ENCODE results near the gene C1orf21.
"Not testable (repeated sequence)": the region's sequence is repeated elsewhere in the genome, so short reads cannot be mapped to it uniquely, and the experiment has no call there.

Gene C1orf21

GRCh38 chr1:184608990-184609389 lies 222.2 kb downstream of the C1orf21 start:
- no peak for DNase-seq

- DNase-seq, result no peak
These were observed 224.2 kb downstream of the C1orf21 start for GRCh38 chr1:184610876-184611595.

- not testable (repeated sequence) for DNase-seq
These were observed 225.4 kb downstream of the C1orf21 start for GRCh38 chr1:184612229-184612628.

GRCh38 chr1:184614667-184615066 lies 227.8 kb downstream of the C1orf21 start:
- DNase-seq, result no peak

- no peak for DNase-seq
These were observed 228.5 kb downstream of the C1orf21 start for GRCh38 chr1:184615301-184615700.

- no peak for DNase-seq
These were observed 229.7 kb downstream of the C1orf21 start for GRCh38 chr1:184616504-184616903.

GRCh38 chr1:184617433-184618029 lies 230.7 kb downstream of the C1orf21 start:
- DNase-seq, result no peak

- DNase-seq, result no peak
These were observed 232.0 kb downstream of the C1orf21 start for GRCh38 chr1:184618851-184619250.

- no peak for DNase-seq
These were observed 233.6 kb downstream of the C1orf21 start for GRCh38 chr1:184620469-184620868.

- DNase-seq, result no peak
These were observed 234.4 kb downstream of the C1orf21 start for GRCh38 chr1:184621260-184621659.

- no peak for DNase-seq
These were observed 235.5 kb downstream of the C1orf21 start for GRCh38 chr1:184622136-184622823.

GRCh38 chr1:184623404-184623803 lies 236.6 kb downstream of the C1orf21 start:
- no peak for DNase-seq

- no peak for DNase-seq
These were observed 237.2 kb downstream of the C1orf21 start for GRCh38 chr1:184624051-184624450.

GRCh38 chr1:184624626-184625025 lies 237.8 kb downstream of the C1orf21 start:
- DNase-seq, result no peak

GRCh38 chr1:184625271-184625670 lies 238.4 kb downstream of the C1orf21 start:
- no peak for DNase-seq

GRCh38 chr1:184626076-184627006 lies 239.5 kb downstream of the C1orf21 start:
- no peak for DNase-seq

- DNase-seq, result no peak
These were observed 240.1 kb downstream of the C1orf21 start for GRCh38 chr1:184627007-184627341.

- DNase-seq, result no peak
These were observed 242.4 kb downstream of the C1orf21 start for GRCh38 chr1:184629266-184629665.

- DNase-seq, result no peak
These were observed 243.8 kb downstream of the C1orf21 start for GRCh38 chr1:184630679-184631060.

GRCh38 chr1:184632415-184633175 lies 245.8 kb downstream of the C1orf21 start:
- DNase-seq, result no peak

- no peak for DNase-seq
These were observed 247.0 kb downstream of the C1orf21 start for GRCh38 chr1:184633785-184634184.

GRCh38 chr1:184634296-184634695 lies 247.5 kb downstream of the C1orf21 start:
- no peak for DNase-seq

All from CD4-positive, alpha-beta T cell treated with Interleukin-6 for 4 hours (primary cell).